BLaER1 treated with 17β-estradiol and CSF1 and Interleukin-3, amounts not matched to agents 10 nM and 100 nM (cell line): ENCODE data around the gene MRC2.
A peak's percentile ranks its signal among the peaks of the same experiment; 100 is the strongest.
"Not testable (repeated sequence)": the region's sequence is repeated elsewhere in the genome, so short reads cannot be mapped to it uniquely, and the experiment has no call there.

ENCODE experiments used
- H3K27ac ChIP-seq, 11 experiments: shearing (Covaris generic); formaldehyde crosslinking; 2 replicates each; pipeline ENCODE4 v1.8.1; 2022
- H3K27me3 ChIP-seq, 11 experiments: shearing (Covaris generic); formaldehyde crosslinking; 2 replicates each; pipeline ENCODE4 v1.8.1; 2022
- H3K36me3 ChIP-seq, 11 experiments: shearing (Covaris generic); formaldehyde crosslinking; 2 replicates each; pipeline ENCODE4 v1.8.1; 2022
- H3K4me1 ChIP-seq, 10 experiments: shearing (Covaris generic); formaldehyde crosslinking; 2 replicates each; pipeline ENCODE4 v1.8.1; 2022
- H3K4me2 ChIP-seq, 11 experiments: shearing (Covaris generic); formaldehyde crosslinking; 2 replicates each; pipeline ENCODE4 v1.8.1; 2022
- H3K4me3 ChIP-seq, 10 experiments: shearing (Covaris generic); formaldehyde crosslinking; 2 replicates each; pipeline ENCODE4 v1.8.1; 2022
- H3K9ac ChIP-seq, 11 experiments: shearing (Covaris generic); formaldehyde crosslinking; 2 replicates each; pipeline ENCODE4 v1.8.1; 2022
- H3K9me3 ChIP-seq, 11 experiments: shearing (Covaris generic); formaldehyde crosslinking; replicated peaks in 1 of 11; 2 replicates each; pipeline ENCODE4 v1.8.1; 2022
- H4K20me1 ChIP-seq, 11 experiments: shearing (Covaris generic); formaldehyde crosslinking; 2 replicates each; pipeline ENCODE4 v1.8.1; 2022
- Cebpa-rat ChIP-seq, 11 experiments: shearing (Covaris generic); IDR thresholded peaks; 2 replicates each; pipeline ENCODE4 v1.8.1; 2022

Gene MRC2, protein sequence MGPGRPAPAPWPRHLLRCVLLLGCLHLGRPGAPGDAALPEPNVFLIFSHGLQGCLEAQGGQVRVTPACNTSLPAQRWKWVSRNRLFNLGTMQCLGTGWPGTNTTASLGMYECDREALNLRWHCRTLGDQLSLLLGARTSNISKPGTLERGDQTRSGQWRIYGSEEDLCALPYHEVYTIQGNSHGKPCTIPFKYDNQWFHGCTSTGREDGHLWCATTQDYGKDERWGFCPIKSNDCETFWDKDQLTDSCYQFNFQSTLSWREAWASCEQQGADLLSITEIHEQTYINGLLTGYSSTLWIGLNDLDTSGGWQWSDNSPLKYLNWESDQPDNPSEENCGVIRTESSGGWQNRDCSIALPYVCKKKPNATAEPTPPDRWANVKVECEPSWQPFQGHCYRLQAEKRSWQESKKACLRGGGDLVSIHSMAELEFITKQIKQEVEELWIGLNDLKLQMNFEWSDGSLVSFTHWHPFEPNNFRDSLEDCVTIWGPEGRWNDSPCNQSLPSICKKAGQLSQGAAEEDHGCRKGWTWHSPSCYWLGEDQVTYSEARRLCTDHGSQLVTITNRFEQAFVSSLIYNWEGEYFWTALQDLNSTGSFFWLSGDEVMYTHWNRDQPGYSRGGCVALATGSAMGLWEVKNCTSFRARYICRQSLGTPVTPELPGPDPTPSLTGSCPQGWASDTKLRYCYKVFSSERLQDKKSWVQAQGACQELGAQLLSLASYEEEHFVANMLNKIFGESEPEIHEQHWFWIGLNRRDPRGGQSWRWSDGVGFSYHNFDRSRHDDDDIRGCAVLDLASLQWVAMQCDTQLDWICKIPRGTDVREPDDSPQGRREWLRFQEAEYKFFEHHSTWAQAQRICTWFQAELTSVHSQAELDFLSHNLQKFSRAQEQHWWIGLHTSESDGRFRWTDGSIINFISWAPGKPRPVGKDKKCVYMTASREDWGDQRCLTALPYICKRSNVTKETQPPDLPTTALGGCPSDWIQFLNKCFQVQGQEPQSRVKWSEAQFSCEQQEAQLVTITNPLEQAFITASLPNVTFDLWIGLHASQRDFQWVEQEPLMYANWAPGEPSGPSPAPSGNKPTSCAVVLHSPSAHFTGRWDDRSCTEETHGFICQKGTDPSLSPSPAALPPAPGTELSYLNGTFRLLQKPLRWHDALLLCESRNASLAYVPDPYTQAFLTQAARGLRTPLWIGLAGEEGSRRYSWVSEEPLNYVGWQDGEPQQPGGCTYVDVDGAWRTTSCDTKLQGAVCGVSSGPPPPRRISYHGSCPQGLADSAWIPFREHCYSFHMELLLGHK (N-terminal part only)

DNA sequence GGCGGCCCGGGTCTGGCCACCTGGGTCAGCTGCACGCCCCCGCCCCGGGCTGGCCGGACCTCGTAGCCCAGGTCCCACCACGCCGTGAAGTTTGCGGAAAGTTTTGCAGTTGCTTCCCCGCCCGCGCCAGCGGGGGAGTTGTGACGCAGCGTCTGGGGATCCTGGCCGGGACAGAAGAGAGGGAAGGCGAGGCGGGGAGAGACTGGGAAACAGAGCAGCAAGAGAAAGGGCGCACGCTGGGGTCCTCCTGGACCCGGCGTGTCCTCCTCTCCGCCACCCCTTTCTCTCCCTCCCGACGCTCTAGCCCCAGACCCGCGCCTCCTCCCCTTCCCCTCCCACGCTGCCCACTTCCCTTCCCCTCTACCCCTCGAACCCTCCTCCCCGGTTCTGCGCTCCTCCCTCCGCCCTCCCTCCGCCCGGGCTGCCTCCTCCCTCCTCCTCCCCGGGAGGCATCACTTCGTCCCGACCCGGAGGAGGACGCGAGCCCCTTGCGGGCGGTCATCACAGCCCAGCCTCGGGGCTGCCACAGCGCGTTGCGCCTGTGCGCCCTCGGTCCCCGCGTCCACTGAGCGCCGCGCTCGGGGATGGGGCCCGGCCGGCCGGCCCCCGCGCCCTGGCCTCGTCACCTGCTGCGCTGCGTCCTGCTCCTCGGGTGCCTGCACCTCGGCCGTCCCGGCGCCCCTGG, at the start of gene MRC2:
TSS of gene MRC2 (plus strand) at position 452 of the 685 bp plus-strand sequence. CDS start at position 585, 133 bp downstream.
- Histone ChIP-seq H3K4me3 (peak within 1 kb of the TSS; percentile 77 to 97 (median 91)), H3K4me1 (peaks cover 54 to 71% (median 64%) of the 10 kb centered on the region in 10 experiments), H3K4me2 (peak within 1 kb of the TSS; percentile 84 to 99 (median 97)), H3K9ac (peak within 1 kb of the TSS; percentile 79 to 91 (median 87)), H3K36me3 (peaks cover 0 to 30% (median 7%) of the 10 kb centered on the region in 11 experiments; a peak in 10 of 22 replicates), H3K27me3 (no peaks in the 10 kb centered on the region), H3K27ac (peak within 1 kb of the TSS; percentile 59 to 93 (median 87)), H3K9me3 (no peaks in the 10 kb centered on the region), H4K20me1 (peaks cover 14 to 41% (median 37%) of the 10 kb centered on the region in 11 experiments; a peak in 21 of 22 replicates)
- no peak for TF ChIP-seq Cebpa-rat (IDR thresholded peaks at IDR 0.05)

DNA sequence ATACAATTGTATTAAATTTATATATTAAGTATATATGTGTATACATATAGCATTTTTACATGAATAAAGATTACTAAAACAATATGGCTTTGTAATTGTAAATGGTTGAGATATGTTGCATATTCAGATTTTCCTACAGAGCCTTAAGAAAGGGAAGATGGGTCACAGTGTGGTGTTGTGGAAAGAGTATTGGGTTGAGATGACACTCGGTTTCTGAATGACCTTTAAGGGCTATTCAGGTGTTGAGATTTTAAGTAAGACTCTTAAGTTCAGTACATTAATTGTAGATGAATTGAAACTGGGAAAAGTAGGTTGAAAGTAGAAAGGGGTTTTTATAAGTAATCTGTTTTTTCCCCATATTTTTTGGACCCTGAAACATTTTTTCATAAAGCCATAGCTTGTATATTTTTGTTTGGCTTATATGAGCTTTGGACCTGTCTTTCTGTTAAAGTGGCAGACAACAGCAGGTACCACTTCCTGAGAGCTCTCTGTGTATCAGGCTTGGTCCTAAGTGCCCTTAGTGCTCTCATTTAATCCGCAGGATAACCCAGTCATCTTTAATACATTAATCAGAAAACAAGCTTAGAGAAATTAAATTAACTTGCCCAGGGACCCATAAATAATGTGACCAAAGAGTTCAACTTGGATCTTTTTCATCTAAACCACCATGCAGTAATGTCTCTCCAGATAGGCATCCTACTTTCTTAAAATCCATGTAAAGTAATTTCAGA, 48.5 kb upstream of the MRC2 start:
- no peaks in the 10 kb centered on the region for H3K9me3 ChIP-seq
- no peak for TF ChIP-seq Cebpa-rat (IDR thresholded peaks at IDR 0.05)
- H3K4me2 ChIP-seq: no peak overlapping the region
- H3K4me1 ChIP-seq: peaks cover 0 to 6% (median under 1%) of the 10 kb centered on the region in 10 experiments; a peak in 10 of 20 replicates
- peaks cover 87 to 100% (median 97%) of the 10 kb centered on the region in 11 experiments for H3K36me3 ChIP-seq
- no peak overlapping the region for H3K9ac ChIP-seq
- H3K27ac ChIP-seq: no peak overlapping the region
- peaks cover 0 to 5% (median 0%) of the 10 kb centered on the region in 11 experiments; a peak in 2 of 22 replicates for H4K20me1 ChIP-seq
- H3K4me3 ChIP-seq: no peak overlapping the region
- H3K27me3 ChIP-seq: no peaks in the 10 kb centered on the region

DNA sequence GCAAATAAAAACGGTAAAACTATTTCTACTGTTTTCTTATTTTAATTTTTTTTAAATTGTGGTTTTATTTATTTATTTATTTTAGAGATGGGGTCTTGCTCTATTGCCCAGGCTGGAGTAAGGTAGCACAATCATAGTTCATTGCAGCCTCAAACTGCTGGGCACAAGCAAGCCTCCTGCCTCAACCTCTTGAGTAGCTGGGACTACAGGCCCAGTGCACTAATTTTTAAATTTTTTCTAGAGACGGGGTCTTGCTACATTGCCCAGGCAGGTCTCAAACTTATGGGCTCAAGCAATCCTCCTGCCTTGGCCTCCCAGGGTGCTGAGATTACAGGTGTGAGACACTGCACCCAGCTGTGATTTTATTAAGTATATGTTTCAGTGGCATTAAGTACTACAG, 46.5 kb upstream of the MRC2 start:
- no peak for TF ChIP-seq Cebpa-rat (IDR thresholded peaks at IDR 0.05)
- Histone ChIP-seq H3K4me1 (peaks cover 16 to 26% (median 21%) of the 10 kb centered on the region in 10 experiments), H3K4me3 (no peak overlapping the region), H3K9me3 (no peaks in the 10 kb centered on the region), H3K36me3 (peaks cover 77 to 97% (median 87%) of the 10 kb centered on the region in 11 experiments), H3K4me2 (no peak overlapping the region), H3K27me3 (no peaks in the 10 kb centered on the region), H4K20me1 (peaks cover 0 to 6% (median 0%) of the 10 kb centered on the region in 11 experiments; a peak in 4 of 22 replicates), H3K9ac (no peak overlapping the region), H3K27ac (no peak overlapping the region)

DNA sequence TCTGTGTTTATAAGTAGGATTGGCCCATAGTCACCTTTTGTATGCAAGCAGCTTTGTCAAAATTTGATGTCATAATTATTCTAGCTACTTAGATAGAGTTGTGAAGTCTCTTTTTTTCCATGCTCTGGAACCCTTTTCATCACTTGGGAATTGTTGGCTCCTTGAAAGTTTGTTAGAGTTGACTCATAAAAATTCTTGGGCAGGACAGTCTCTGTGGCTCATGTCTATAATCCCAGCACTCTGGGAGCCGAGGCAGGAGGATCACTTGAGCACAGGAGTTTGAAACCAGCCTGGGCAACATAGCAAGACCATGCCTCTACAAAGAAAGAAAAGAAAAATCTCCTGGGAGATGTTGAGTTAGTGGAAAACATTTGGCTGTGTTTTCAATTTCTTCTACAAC, 45.7 kb upstream of the MRC2 start:
- Histone ChIP-seq H3K27ac (no peak overlapping the region), H3K36me3 (peaks cover 74 to 97% (median 87%) of the 10 kb centered on the region in 11 experiments), H3K9ac (no peak overlapping the region), H3K27me3 (no peaks in the 10 kb centered on the region), H4K20me1 (peaks cover 0 to 5% (median 0%) of the 10 kb centered on the region in 11 experiments; a peak in 5 of 22 replicates), H3K9me3 (no peaks in the 10 kb centered on the region), H3K4me2 (no peak overlapping the region), H3K4me1 (peaks cover 16 to 34% (median 29%) of the 10 kb centered on the region in 10 experiments), H3K4me3 (no peak overlapping the region)
- no peak for TF ChIP-seq Cebpa-rat (IDR thresholded peaks at IDR 0.05)

DNA sequence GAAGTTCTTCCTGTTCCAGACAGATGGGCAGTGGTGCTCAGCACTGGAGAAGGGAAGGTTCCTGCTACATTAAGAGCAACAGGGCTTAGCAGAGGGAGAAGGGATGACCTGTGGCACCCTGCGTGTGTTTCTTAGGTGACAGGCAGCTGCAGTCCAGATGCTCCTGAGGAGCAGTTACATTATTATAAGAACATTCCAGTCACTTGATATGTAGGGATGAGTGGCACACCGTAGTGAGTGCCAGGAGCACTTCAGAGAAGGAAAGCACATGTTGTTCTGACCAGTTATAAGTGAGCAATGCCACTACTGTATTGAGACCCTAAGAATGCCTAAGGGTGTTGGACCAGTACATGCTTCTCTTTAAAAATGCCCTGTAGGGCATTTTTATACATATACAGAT, 39.9 kb upstream of the MRC2 start:
- peaks cover 16 to 49% (median 36%) of the 10 kb centered on the region in 10 experiments for H3K4me1 ChIP-seq
- H3K4me2 ChIP-seq: no peak overlapping the region
- no peaks in the 10 kb centered on the region for H3K27me3 ChIP-seq
- peaks cover 0 to 22% (median 3%) of the 10 kb centered on the region in 11 experiments; a peak in 7 of 22 replicates for H4K20me1 ChIP-seq
- peaks cover 72 to 95% (median 83%) of the 10 kb centered on the region in 11 experiments for H3K36me3 ChIP-seq
- no peak overlapping the region for H3K4me3 ChIP-seq
- peak overlapping the region in 1 of 11 experiments; percentile 20; a peak in 2 of 22 replicates for H3K27ac ChIP-seq
- no peak for TF ChIP-seq Cebpa-rat (IDR thresholded peaks at IDR 0.05)
- H3K9ac ChIP-seq: no peak overlapping the region
- peaks cover 0 to 4% (median 0%) of the 10 kb centered on the region in 11 experiments; a peak in 1 of 22 replicates for H3K9me3 ChIP-seq

DNA sequence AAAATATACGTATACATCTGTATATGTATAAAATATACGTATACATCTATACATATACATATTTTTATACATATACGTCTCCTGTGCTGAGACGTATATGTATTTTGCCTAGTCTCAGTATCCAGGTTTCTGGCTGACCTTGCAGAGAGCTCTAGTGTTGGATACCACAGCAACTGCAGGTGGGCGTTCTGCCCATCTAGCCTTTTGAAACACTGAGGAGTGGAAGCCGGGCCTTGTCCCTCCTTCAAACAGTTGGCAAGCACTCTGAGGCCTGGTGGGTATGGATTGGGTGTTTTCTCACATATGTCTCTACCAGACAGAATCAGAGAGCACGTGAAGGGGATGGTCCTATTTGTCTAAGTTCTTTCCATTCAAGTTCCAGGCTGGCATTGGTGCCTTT, 39.4 kb upstream of the MRC2 start:
- no peak overlapping the region for H3K4me3 ChIP-seq
- no peak overlapping the region for H3K4me2 ChIP-seq
- H3K27me3 ChIP-seq: no peaks in the 10 kb centered on the region
- no peak for TF ChIP-seq Cebpa-rat (IDR thresholded peaks at IDR 0.05)
- H3K9me3 ChIP-seq: peaks cover 0 to 9% (median under 1%) of the 10 kb centered on the region in 11 experiments; a peak in 7 of 22 replicates
- peaks cover 16 to 49% (median 36%) of the 10 kb centered on the region in 10 experiments for H3K4me1 ChIP-seq
- no peak overlapping the region for H3K9ac ChIP-seq
- peaks cover 0 to 27% (median 3%) of the 10 kb centered on the region in 11 experiments; a peak in 7 of 22 replicates for H4K20me1 ChIP-seq
- peaks cover 72 to 95% (median 83%) of the 10 kb centered on the region in 11 experiments for H3K36me3 ChIP-seq
- no peak overlapping the region for H3K27ac ChIP-seq

DNA sequence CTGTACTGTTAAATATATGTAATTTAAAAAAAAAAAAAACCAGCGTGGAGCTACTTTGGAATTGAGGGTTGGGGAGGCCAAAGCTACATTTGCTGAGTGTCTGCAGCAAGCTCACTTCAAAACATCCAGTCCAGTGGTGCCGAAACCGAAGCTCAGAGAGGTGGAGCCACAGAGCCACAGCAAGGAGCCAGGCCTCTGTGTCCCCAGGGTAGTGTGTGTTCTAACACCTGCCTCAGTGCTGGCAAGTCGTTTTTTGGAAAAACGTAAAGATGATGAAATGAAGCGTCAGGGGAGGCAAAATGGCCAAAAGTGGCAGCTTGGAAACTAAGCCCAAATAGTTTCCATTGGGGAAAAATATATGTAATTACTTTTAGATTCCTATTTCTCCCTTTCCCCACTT, 36.1 kb upstream of the MRC2 start:
- Histone ChIP-seq H3K36me3 (peaks cover 88 to 98% (median 94%) of the 10 kb centered on the region in 11 experiments), H3K4me2 (peak overlapping the region in 1 of 11 experiments; percentile 14; a peak in 1 of 22 replicates), H3K9me3 (peaks cover 27 to 41% (median 32%) of the 10 kb centered on the region in 11 experiments), H3K27me3 (no peaks in the 10 kb centered on the region), H4K20me1 (peaks cover 0 to 23% (median 3%) of the 10 kb centered on the region in 11 experiments; a peak in 7 of 22 replicates), H3K4me1 (peaks cover 0 to 24% (median 7%) of the 10 kb centered on the region in 10 experiments; a peak in 15 of 20 replicates), H3K27ac (no peak overlapping the region), H3K4me3 (no peak overlapping the region), H3K9ac (no peak overlapping the region)
- TF ChIP-seq Cebpa-rat (IDR thresholded peaks at IDR 0.05): no peak

DNA sequence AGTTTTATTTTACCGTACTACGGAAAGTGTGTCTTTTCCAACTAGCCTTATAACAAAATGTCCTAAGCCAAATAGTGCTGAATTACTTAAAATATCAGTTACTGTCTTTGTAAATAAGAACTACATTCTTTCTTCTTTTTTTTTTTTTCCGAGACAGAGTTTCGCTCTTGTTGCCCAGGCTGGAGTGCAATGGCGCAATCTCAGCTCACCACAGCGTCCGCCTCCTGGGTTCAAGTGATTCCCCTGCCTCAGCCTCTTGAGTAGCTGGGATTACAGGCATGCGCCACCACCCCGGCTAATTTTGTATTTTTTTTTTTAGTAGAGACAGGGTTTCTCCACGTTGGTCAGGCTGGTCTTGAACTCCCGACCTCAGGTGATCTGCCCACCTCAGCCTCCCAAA, 35.6 kb upstream of the MRC2 start:
- Histone ChIP-seq H4K20me1 (peaks cover 0 to 23% (median 2%) of the 10 kb centered on the region in 11 experiments; a peak in 7 of 22 replicates), H3K9me3 (peaks cover 29 to 46% (median 37%) of the 10 kb centered on the region in 11 experiments), H3K4me1 (peaks cover 0 to 19% (median 2%) of the 10 kb centered on the region in 10 experiments; a peak in 15 of 20 replicates), H3K36me3 (peaks cover 92 to 98% (median 94%) of the 10 kb centered on the region in 11 experiments)
- not testable (repeated sequence) for H3K27me3 ChIP-seq, H3K9ac ChIP-seq, H3K4me3 ChIP-seq, H3K4me2 ChIP-seq, H3K27ac ChIP-seq
